Kidney tubule cell (primary cell): ENCODE data around the gene FMO5.
"Not testable (repeated sequence)": the region's sequence is repeated elsewhere in the genome, so short reads cannot be mapped to it uniquely, and the experiment has no call there.

Experiments used
- DNase-seq: peaks from one replicate; pipeline ENCODE4 v3.0.0-alpha.2; 2018; ENCODE audit warnings: low spot score

FMO5 gene

GRCh38 chr1:147238925-147239820 lies 14.0 kb upstream of the FMO5 start:
- DNase-seq, result no peak

- no peak for DNase-seq
Observed at GRCh38 chr1:147238053-147238902, 13.1 kb upstream of the FMO5 start.

- peak; percentile 9 for DNase-seq
Observed at GRCh38 chr1:147236959-147237791, 12.0 kb upstream of the FMO5 start.

GRCh38 chr1:147236448-147236847 lies 11.3 kb upstream of the FMO5 start:
- DNase-seq, result no peak

GRCh38 chr1:147235822-147236221 lies 10.7 kb upstream of the FMO5 start:
- DNase-seq, result no peak

- not testable (repeated sequence) for DNase-seq
Observed at GRCh38 chr1:147233903-147234302, 8.8 kb upstream of the FMO5 start.

GRCh38 chr1:147231032-147231431 lies 5.9 kb upstream of the FMO5 start:
- not testable (repeated sequence) for DNase-seq

GRCh38 chr1:147223740-147224615 lies 1.2 kb downstream of the FMO5 start:
- DNase-seq, result no peak

- DNase-seq, result no peak
Observed at GRCh38 chr1:147218606-147219005, 6.5 kb downstream of the FMO5 start.

GRCh38 chr1:147217141-147217540 lies 8.0 kb downstream of the FMO5 start:
- DNase-seq, result no peak

GRCh38 chr1:147216124-147216523 lies 9.0 kb downstream of the FMO5 start:
- DNase-seq, result no peak

- DNase-seq, result no peak
Observed at GRCh38 chr1:147215540-147215916, 9.6 kb downstream of the FMO5 start.

- no peak for DNase-seq
Observed at GRCh38 chr1:147214842-147215539, 10.1 kb downstream of the FMO5 start.

- no peak for DNase-seq
Observed at GRCh38 chr1:147214325-147214724, 10.8 kb downstream of the FMO5 start.

GRCh38 chr1:147213271-147213670 lies 11.9 kb downstream of the FMO5 start:
- DNase-seq, result no peak

- no peak for DNase-seq
Observed at GRCh38 chr1:147211577-147211976, 13.6 kb downstream of the FMO5 start.

- no peak for DNase-seq
Observed at GRCh38 chr1:147210987-147211386, 14.2 kb downstream of the FMO5 start.

- no peak for DNase-seq
Observed at GRCh38 chr1:147209825-147210821, 15.0 kb downstream of the FMO5 start.

GRCh38 chr1:147208619-147209018 lies 16.5 kb downstream of the FMO5 start:
- no peak for DNase-seq
